Parathyroid adenoma (tissue), 2 donors: ENCODE measurements around the gene CFAP45.

Experiments
- H2AFZ ChIP-seq: fragments of 300-600 bp; sonication (generic); one replicate; pipeline ENCODE4 v1.7.0; 2017; ENCODE audit warnings: antibody characterized with exemption, mild to moderate bottlenecking
- H3K27ac ChIP-seq: fragments of 300-600 bp; sonication (generic); one replicate; pipeline ENCODE4 v1.7.0; 2017
- H3K27me3 ChIP-seq: fragments of 300-600 bp; sonication (generic); one replicate; pipeline ENCODE4 v1.7.0; 2017; ENCODE audit warnings: low read length; ENCODE audit not compliant: control insufficient read depth, insufficient read depth
- H3K36me3 ChIP-seq: fragments of 300-600 bp; sonication (generic); one replicate; pipeline ENCODE4 v1.7.0; 2017; ENCODE audit warnings: low read length; ENCODE audit not compliant: control insufficient read depth, insufficient read depth
- H3K4me1 ChIP-seq: fragments of 300-600 bp; sonication (generic); one replicate; pipeline ENCODE4 v1.7.0; 2017; ENCODE audit warnings: control low read depth
- H3K4me2 ChIP-seq: fragments of 300-600 bp; sonication (generic); one replicate; pipeline ENCODE4 v1.7.0; 2017; ENCODE audit warnings: low read length
- H3K4me3 ChIP-seq: fragments of 300-600 bp; sonication (generic); one replicate; pipeline ENCODE4 v1.7.0; 2017; ENCODE audit warnings: low read depth, low read length
- H3K79me2 ChIP-seq: fragments of 300-600 bp; sonication (generic); one replicate; pipeline ENCODE4 v1.7.0; 2017; ENCODE audit warnings: control low read depth
- H3K9ac ChIP-seq: fragments of 300-600 bp; sonication (generic); one replicate; pipeline ENCODE4 v1.7.0; 2017; ENCODE audit warnings: mild to moderate bottlenecking
- H3K9me3 ChIP-seq: fragments of 300-600 bp; sonication (generic); one replicate; pipeline ENCODE4 v1.7.0; 2017; ENCODE audit warnings: low read length; ENCODE audit not compliant: control insufficient read depth
- TF ChIP-seq, protein P1 (sequence below): fragments of 300-600 bp; sonication (generic); IDR thresholded peaks from one replicate; pipeline ENCODE4 v1.7.0; 2017; ENCODE audit warnings: antibody characterized with exemption, mild to moderate bottlenecking
- donor health status: primary hyperparathyroidism.

CFAP45 gene

DNA sequence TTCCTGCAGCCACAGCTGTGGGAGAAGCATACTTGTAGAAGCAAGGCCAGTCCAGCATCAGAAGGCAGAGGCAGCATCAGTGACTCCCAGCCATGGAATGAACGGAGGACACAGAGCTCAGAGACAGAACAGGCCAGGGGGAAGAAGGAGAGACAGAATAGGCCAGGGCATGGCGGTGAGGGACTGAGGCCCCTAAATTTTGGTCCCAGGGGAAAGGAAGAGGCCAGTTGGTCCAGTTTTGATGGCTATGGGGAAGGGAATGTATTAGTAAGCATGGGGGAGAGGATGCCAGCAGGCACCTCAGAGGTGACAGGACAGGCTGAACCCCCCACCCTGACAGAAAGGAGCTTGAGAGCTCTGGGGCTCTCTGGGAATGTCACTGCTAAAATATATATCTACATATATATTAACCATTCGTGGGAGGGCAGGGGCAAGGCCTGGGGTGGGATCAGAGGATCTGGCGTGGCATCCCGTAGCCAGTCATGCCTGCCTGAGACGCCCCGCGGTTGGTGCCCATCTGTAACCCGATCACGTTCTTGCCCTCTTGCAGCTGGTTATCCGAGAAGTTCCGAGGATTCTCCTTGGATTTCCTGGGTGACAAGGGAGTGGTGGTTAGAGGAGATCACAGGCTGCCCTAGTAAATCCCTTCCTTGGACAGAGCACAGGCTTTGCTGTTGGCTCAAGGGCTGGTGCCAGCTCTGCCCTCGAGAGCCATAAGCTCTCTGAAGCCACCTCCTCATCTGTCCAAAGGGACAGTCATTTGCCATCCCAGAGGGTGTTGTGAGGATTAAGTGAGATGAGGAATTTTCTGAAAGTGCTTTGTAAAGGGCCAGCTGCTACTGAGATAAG, 18.6 kb upstream of the CFAP45 start:
- no peak overlapping the region for H3K9ac ChIP-seq
- H3K4me2 ChIP-seq: no peak overlapping the region
- no peak overlapping the region for H3K27ac ChIP-seq
- H3K4me3 ChIP-seq: no peak overlapping the region
- H3K36me3 ChIP-seq: no peaks in the 10 kb centered on the region
- TF ChIP-seq, protein P1, sequence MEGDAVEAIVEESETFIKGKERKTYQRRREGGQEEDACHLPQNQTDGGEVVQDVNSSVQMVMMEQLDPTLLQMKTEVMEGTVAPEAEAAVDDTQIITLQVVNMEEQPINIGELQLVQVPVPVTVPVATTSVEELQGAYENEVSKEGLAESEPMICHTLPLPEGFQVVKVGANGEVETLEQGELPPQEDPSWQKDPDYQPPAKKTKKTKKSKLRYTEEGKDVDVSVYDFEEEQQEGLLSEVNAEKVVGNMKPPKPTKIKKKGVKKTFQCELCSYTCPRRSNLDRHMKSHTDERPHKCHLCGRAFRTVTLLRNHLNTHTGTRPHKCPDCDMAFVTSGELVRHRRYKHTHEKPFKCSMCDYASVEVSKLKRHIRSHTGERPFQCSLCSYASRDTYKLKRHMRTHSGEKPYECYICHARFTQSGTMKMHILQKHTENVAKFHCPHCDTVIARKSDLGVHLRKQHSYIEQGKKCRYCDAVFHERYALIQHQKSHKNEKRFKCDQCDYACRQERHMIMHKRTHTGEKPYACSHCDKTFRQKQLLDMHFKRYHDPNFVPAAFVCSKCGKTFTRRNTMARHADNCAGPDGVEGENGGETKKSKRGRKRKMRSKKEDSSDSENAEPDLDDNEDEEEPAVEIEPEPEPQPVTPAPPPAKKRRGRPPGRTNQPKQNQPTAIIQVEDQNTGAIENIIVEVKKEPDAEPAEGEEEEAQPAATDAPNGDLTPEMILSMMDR: no peak
- peaks cover 11% of the 10 kb centered on the region for H3K4me1 ChIP-seq
- no peaks in the 10 kb centered on the region for H3K27me3 ChIP-seq
- H2AFZ ChIP-seq: no peak overlapping the region
- H3K9me3 ChIP-seq: no peaks in the 10 kb centered on the region
- H3K79me2 ChIP-seq: no peaks in the 10 kb centered on the region

DNA sequence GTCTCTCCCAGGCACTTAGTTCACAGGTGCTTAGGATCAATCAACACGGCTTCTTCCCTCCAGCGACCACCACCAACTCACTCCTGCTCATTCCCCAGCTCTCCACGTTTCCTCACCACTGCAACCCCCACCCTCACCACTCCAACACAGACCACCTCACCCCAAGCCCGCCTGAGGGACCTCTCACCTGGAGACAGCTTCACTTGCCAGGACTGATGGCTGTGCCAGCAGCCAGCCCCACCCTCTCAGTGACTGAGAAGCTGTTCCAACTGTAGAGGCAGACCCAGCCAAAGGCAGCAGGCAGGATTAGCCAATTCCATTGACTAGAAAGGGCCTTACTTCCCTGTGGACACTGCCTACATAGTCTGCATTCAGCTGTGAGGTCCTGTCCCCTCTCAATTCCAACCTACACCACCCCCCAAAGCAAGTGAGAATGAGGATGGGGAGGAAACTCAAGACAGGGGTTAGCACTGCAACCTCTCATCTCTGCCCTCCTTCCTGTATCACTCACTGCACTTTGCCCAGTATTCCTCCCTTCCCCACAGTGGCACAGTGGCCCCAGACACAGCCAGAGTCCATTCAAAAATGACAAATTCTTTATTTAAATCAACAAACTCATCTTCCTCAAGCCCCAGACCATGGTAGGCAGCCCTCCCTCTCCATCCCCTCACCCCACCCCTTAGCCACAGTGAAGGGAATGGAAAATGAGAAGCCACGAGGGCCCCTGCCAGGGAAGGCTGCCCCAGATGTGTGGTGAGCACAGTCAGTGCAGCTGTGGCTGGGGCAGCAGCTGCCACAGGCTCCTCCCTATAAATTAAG, 17.8 kb upstream of the CFAP45 start:
- Histone ChIP-seq H3K79me2 (no peaks in the 10 kb centered on the region), H2AFZ (no peak overlapping the region), H3K4me2 (no peak overlapping the region), H3K36me3 (no peaks in the 10 kb centered on the region), H3K4me3 (no peak overlapping the region), H3K4me1 (peaks cover 12% of the 10 kb centered on the region), H3K9me3 (no peaks in the 10 kb centered on the region), H3K9ac (no peak overlapping the region), H3K27ac (no peak overlapping the region), H3K27me3 (no peaks in the 10 kb centered on the region)
- TF ChIP-seq, protein P1: no peak

DNA sequence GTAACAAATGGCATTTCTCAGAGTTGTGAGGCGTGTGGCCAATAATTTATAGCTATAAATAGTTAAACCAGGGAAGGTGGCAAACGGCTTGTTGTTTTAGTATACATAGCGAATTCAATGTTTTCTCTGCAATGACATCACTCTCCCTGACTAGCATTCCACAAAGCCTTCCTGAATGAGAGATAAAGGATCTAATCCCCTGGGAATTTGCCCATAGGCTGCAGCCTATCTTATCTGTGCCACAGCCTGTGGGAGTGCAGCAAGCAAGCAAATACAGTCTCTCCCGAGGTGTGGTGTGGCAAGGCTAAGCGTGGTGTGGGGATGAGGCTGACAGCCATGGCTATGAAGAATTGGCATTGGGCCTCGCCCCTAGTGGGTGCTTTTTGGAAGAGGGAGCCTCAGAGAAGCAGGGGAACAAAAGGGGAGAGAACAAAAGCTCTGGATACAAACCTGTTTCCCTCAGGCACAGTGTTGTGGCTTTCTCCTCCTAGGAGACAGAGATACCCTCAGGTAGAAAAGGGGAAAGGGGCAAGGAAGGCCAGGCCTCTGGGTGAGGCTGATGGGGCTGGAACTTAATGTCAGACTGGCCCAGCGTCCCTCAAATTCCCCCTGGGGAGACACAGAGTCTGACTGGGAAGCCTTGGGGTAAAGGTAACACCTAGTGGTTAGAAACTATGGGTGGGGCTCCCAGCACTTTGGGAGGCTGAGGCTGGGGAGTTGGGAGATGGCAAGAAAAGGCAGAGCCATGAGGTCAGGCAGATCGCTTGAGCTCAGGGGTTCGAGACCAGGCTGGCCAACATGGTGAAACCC, 16.5 kb upstream of the CFAP45 start:
- no peak overlapping the region for H3K4me2 ChIP-seq
- H3K4me1 ChIP-seq: peaks cover 12% of the 10 kb centered on the region
- no peak overlapping the region for H3K27ac ChIP-seq
- H3K9ac ChIP-seq: no peak overlapping the region
- H3K27me3 ChIP-seq: no peaks in the 10 kb centered on the region
- H3K4me3 ChIP-seq: no peak overlapping the region
- H2AFZ ChIP-seq: no peak overlapping the region
- no peaks in the 10 kb centered on the region for H3K79me2 ChIP-seq
- TF ChIP-seq, protein P1: no peak
- H3K9me3 ChIP-seq: no peaks in the 10 kb centered on the region
- H3K36me3 ChIP-seq: no peaks in the 10 kb centered on the region

DNA sequence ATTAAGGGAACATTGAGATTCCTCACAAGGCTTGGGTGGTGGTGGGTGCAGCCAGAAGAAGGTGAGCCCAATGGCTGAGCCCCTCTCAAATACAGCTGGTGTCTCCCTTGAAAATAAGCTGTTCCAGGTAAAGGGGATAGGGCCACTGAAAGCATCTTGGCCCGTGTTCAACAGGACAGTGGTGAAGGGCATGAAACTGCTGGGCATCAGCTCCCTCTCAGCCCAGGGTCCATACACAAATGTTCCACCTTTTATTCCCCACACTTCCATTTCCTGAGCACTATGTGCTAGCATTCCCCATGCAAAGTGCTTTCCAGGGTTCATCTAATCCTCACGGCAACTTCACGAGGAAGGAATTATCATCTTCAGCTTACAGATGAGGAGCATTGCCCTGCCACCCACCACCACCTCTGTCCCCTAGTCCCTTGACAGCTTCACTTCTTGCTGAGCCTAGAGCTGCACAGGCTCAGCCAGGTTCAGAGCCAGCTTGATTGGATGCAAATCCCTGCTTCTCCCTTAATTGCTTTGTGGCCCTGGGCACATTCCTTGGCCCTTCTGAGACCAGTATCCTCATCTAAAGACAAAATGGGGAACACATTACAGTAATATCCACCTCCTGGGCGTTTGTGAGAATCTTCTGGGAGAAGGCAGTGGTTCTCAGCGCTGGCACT, 15.7 kb upstream of the CFAP45 start:
- Histone ChIP-seq H3K79me2 (no peaks in the 10 kb centered on the region), H3K27me3 (no peaks in the 10 kb centered on the region), H2AFZ (no peak overlapping the region), H3K36me3 (no peaks in the 10 kb centered on the region), H3K27ac (no peak overlapping the region), H3K9me3 (no peaks in the 10 kb centered on the region), H3K4me1 (peaks cover 12% of the 10 kb centered on the region), H3K9ac (no peak overlapping the region), H3K4me3 (no peak overlapping the region), H3K4me2 (no peak overlapping the region)
- TF ChIP-seq, protein P1: no peak
